ENCODE measurements around the gene CYP1B1.

DNA sequence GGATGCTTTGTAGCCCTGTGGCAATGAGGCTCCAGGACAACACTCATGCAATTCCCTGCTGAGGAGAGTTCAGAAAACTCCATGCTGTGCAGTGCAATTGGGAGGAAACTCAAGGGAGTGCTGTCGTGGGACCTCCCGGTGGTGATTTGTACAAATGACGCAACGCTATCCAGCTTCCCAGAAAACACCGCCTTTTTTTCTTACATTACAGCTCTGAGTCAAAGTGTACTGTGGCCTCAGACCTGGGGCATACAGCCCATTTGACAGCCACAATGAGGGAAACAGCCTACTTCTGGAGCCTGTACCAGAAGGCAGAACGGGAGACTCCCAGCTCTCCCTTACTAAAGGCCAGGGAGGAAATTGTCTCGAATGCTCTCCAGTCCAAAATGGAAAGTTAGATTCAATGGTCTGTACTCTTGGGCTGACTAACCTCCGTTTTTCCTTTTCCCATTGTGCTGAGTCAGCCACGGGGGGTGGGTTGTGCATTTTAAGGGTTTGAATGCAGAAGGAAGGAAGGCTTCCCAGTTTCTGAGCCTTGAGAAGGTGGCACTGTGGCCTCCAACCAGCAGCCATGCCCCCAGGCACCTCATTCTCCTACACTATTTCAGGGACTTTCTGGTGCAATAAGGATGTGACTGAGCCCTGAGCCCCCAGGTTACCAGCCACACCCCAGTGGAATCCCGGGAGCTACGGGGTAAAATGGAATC lies 16.4 kb upstream of the CYP1B1 start:
- TF ChIP-seq, protein P1, sequence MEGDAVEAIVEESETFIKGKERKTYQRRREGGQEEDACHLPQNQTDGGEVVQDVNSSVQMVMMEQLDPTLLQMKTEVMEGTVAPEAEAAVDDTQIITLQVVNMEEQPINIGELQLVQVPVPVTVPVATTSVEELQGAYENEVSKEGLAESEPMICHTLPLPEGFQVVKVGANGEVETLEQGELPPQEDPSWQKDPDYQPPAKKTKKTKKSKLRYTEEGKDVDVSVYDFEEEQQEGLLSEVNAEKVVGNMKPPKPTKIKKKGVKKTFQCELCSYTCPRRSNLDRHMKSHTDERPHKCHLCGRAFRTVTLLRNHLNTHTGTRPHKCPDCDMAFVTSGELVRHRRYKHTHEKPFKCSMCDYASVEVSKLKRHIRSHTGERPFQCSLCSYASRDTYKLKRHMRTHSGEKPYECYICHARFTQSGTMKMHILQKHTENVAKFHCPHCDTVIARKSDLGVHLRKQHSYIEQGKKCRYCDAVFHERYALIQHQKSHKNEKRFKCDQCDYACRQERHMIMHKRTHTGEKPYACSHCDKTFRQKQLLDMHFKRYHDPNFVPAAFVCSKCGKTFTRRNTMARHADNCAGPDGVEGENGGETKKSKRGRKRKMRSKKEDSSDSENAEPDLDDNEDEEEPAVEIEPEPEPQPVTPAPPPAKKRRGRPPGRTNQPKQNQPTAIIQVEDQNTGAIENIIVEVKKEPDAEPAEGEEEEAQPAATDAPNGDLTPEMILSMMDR (IDR thresholded peaks at IDR 0.05; ENCODE audit: low read length), result no peak
- TF ChIP-seq EZH2phosphoT487 (IDR thresholded peaks at IDR 0.05; ENCODE audit: low read length), result no peak
- TF ChIP-seq EZH2 (optimal IDR thresholded peaks at IDR 0.05; ENCODE audit: low read depth, low read length), result no peak
